Neural cell (in vitro differentiated cells): Measurements from ENCODE around the gene STPG2. TPM values are rescaled to one million over a fixed set of nuclear protein-coding genes. Genes with fewer than 3 reads are reported as not detected.

Source experiments
- H2AFZ ChIP-seq: fragments of 200-600, 300-800 bp; sonication (generic), shearing (Covaris generic); 2 replicates; pipeline ENCODE4 v1.6.0; 2014; ENCODE audit warnings: low read depth, mild to moderate bottlenecking, antibody characterized with exemption, low read length, moderate library complexity
- H3F3A ChIP-seq: fragments of 200-600 bp; shearing (Covaris generic); 2 replicates; pipeline ENCODE4 v1.6.1; 2016; ENCODE audit warnings: mild to moderate bottlenecking, moderate library complexity, mixed read lengths, antibody characterized with exemption, low read length; ENCODE audit not compliant: insufficient read depth, poor library complexity, severe bottlenecking
- H3K27ac ChIP-seq: fragments of 200-600, 300-800 bp; sonication (generic), shearing (Covaris generic); 2 replicates; pipeline ENCODE4 v1.5.1; 2014; ENCODE audit warnings: mild to moderate bottlenecking, low read length, moderate library complexity
- H3K27me3 ChIP-seq: fragments of 300-800, 200-600 bp; sonication (generic), shearing (Covaris generic); 2 replicates; pipeline ENCODE4 v1.6.0; 2014; ENCODE audit warnings: mild to moderate bottlenecking, low read depth, low read length, moderate library complexity; ENCODE audit not compliant: insufficient read depth
- H3K36me3 ChIP-seq: fragments of 300-800, 200-600 bp; sonication (generic), shearing (Covaris generic); 2 replicates; pipeline ENCODE4 v1.5.1; 2014; ENCODE audit warnings: mild to moderate bottlenecking, antibody characterized with exemption, low read length, moderate library complexity; ENCODE audit not compliant: insufficient read depth
- H3K4me2 ChIP-seq: fragments of 300-800, 200-600 bp; sonication (generic), shearing (Covaris generic); 2 replicates; pipeline ENCODE4 v1.6.0; 2014; ENCODE audit warnings: mild to moderate bottlenecking, low read length
- H3K4me3 ChIP-seq: fragments of 300-800, 200-600 bp; sonication (generic), shearing (Covaris generic); 2 replicates; pipeline ENCODE4 v1.5.1; 2014; ENCODE audit warnings: mild to moderate bottlenecking, low read length, moderate library complexity
- H3K79me2 ChIP-seq: fragments of 200-600 bp; shearing (Covaris generic); replicated peaks from 2 replicates; pipeline ENCODE4 v1.6.0; 2014; ENCODE audit warnings: mild to moderate bottlenecking, low read length, moderate library complexity; ENCODE audit not compliant: insufficient read depth
- H3K9ac ChIP-seq: fragments of 300-800, 200-600 bp; sonication (generic), shearing (Covaris generic); 2 replicates; pipeline ENCODE4 v1.6.1; 2016; ENCODE audit warnings: mild to moderate bottlenecking, low read length, mixed read lengths
- H3K9me2 ChIP-seq: fragments of 200-600 bp; shearing (Covaris generic); 2 replicates; pipeline ENCODE4 v1.6.1; 2016; ENCODE audit warnings: mild to moderate bottlenecking, low read length, mixed read lengths; ENCODE audit not compliant: insufficient read depth
- H3K9me3 ChIP-seq: fragments of 200-600, 300-800 bp; sonication (generic), shearing (Covaris generic); 2 replicates; pipeline ENCODE4 v1.6.1; 2016; ENCODE audit warnings: mild to moderate bottlenecking, mixed run types, low read length, moderate library complexity, mixed read lengths
- H4K20me1 ChIP-seq: fragments of 200-600 bp; shearing (Covaris generic); 2 replicates; pipeline ENCODE4 v1.6.1; 2016; ENCODE audit warnings: mild to moderate bottlenecking, mixed run types; ENCODE audit not compliant: insufficient read depth
- CTCF ChIP-seq: fragments of 450-650 bp; IDR thresholded peaks from 2 replicates; pipeline ENCODE4 v1.5.1; 2014; ENCODE audit warnings: antibody characterized with exemption, mild to moderate bottlenecking, moderate library complexity; ENCODE audit not compliant: poor library complexity, severe bottlenecking
- EP300 ChIP-seq: fragments of 450-650 bp; conservative IDR thresholded peaks from 2 replicates; pipeline ENCODE4 v1.6.1; 2014; ENCODE audit warnings: antibody characterized with exemption, mild to moderate bottlenecking, moderate library complexity; ENCODE audit not compliant: poor library complexity, severe bottlenecking
- EZH2 ChIP-seq: fragments of 200-600, 300-800 bp; shearing (Covaris generic), sonication (generic); IDR thresholded peaks from 2 replicates; pipeline ENCODE4 v1.6.1; 2014; ENCODE audit warnings: antibody characterized with exemption, low read length, borderline replicate concordance, mild to moderate bottlenecking; ENCODE audit not compliant: insufficient read depth, poor library complexity, severe bottlenecking
- MXI1 ChIP-seq: fragments of 450-650 bp; conservative IDR thresholded peaks from 2 replicates; pipeline ENCODE4 v1.6.1; 2014; ENCODE audit warnings: antibody characterized with exemption, mild to moderate bottlenecking; ENCODE audit not compliant: poor library complexity, severe bottlenecking
- POLR2AphosphoS5 ChIP-seq: IDR thresholded peaks from 2 replicates; pipeline ENCODE4 v1.6.1; 2012
- RAD21 ChIP-seq: fragments of 450-650 bp; conservative IDR thresholded peaks from 2 replicates; pipeline ENCODE4 v1.6.1; 2014; ENCODE audit warnings: antibody characterized with exemption, mild to moderate bottlenecking, moderate library complexity
- REST ChIP-seq: IDR thresholded peaks from 2 replicates; pipeline ENCODE4 v1.6.1; 2012; ENCODE audit warnings: borderline replicate concordance
- SMC3 ChIP-seq: fragments of 450-650 bp; conservative IDR thresholded peaks from 2 replicates; pipeline ENCODE4 v1.6.1; 2014; ENCODE audit warnings: antibody characterized with exemption, mild to moderate bottlenecking, moderate library complexity; ENCODE audit not compliant: poor library complexity
- TAF1 ChIP-seq: IDR thresholded peaks from 2 replicates; pipeline ENCODE4 v1.6.1; 2012; ENCODE audit warnings: low read depth
- polyA plus RNA-seq: library from polyadenylated mRNA; depleted of rRNA; stranded (reverse); fragments of >200 nt; gene quantifications from 2 replicates; pipeline ENCODE4 v1.2.3, GENCODE V29; 2014

Gene STPG2
- polyA plus RNA-seq, 1 donor from 2014 or later, result not detected

GRCh38 chr4:97582890-97583289, 560.4 kb downstream of the STPG2 start:
- Histone ChIP-seq H3K36me3 (no peaks in the 10 kb centered on the region), H3K9me3 (no peaks in the 10 kb centered on the region), H3K9ac (no peak overlapping the region), H3K9me2 (no peaks in the 10 kb centered on the region), H4K20me1 (no peaks in the 10 kb centered on the region), H2AFZ (no peak overlapping the region), H3F3A (no peaks in the 10 kb centered on the region), H3K79me2 (no peaks in the 10 kb centered on the region), H3K4me2 (no peak overlapping the region), H3K27ac (no peak overlapping the region), H3K4me3 (no peak overlapping the region), H3K27me3 (no peaks in the 10 kb centered on the region)
- TF ChIP-seq EP300 (peak; percentile 64), SMC3 (no peak)

- no peaks in the 10 kb centered on the region for H4K20me1 ChIP-seq
- no peaks in the 10 kb centered on the region for H3K9me2 ChIP-seq
- H3K36me3 ChIP-seq, result no peaks in the 10 kb centered on the region
- H3F3A ChIP-seq, result no peaks in the 10 kb centered on the region
- TF ChIP-seq EP300 (no peak), POLR2AphosphoS5 (no peak), CTCF (no peak)
- H3K79me2 ChIP-seq, result no peaks in the 10 kb centered on the region
- no peaks in the 10 kb centered on the region for H3K27me3 ChIP-seq
- H3K27ac ChIP-seq, result no peak overlapping the region
- no peak overlapping the region for H2AFZ ChIP-seq
- H3K9ac ChIP-seq, result no peak overlapping the region
- no peak overlapping the region for H3K4me2 ChIP-seq
- H3K9me3 ChIP-seq, result no peaks in the 10 kb centered on the region
- no peak overlapping the region for H3K4me3 ChIP-seq
These were observed 566.3 kb downstream of the STPG2 start for GRCh38 chr4:97577004-97577403.

GRCh38 chr4:97560009-97560408, 583.3 kb downstream of the STPG2 start:
- Histone ChIP-seq H3K9ac (no peak overlapping the region), H3K4me2 (no peak overlapping the region), H3K36me3 (no peaks in the 10 kb centered on the region), H3K27ac (no peak overlapping the region), H4K20me1 (no peaks in the 10 kb centered on the region), H2AFZ (no peak overlapping the region), H3K9me3 (no peaks in the 10 kb centered on the region), H3K27me3 (no peaks in the 10 kb centered on the region), H3K4me3 (no peak overlapping the region), H3K9me2 (no peaks in the 10 kb centered on the region), H3K79me2 (no peaks in the 10 kb centered on the region), H3F3A (no peaks in the 10 kb centered on the region)
- TF ChIP-seq CTCF (no peak), RAD21 (no peak), EZH2 (no peak), REST (no peak), POLR2AphosphoS5 (no peak), SMC3 (no peak), MXI1 (no peak), TAF1 (no peak), EP300 (no peak)
